GM21529 (cell line): ENCODE data around the gene LGALS7B.

Experiments used
- ATAC-seq: cut with Tn5 transposase; IDR thresholded peaks from one replicate; pipeline ENCODE4 v1.9.1; 2021; ENCODE audit not compliant: unreplicated experiment

The LGALS7B gene

GRCh38 chr19:38839816-38840582 is 51.0 kb downstream of the LGALS7B start:
- ATAC-seq: no peak

DNA sequence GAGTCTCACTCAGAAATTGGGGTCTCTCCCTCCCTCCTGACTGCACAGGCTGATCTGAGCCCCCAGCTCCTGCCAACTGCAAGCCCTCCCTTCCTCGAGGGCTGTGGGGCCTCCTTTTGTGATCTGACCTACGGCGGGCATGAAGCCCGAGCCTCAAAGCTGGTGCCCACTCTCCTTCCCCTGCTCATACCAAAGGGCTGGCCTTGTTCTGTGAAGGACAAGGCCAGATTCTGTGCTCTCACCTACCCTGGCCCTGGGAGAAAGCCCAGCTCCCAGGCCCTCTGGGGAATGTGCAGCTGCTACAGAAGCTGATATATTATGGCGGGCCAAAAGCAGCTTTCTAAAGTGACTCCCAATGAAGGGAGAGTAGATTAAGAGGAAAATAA is 51.6 kb downstream of the LGALS7B start:
- no peak for ATAC-seq
